22Rv1 (cell line): ENCODE results near the gene BCL11B.

ENCODE experiments used
- CTCF ChIP-seq: fragments of 450-650 bp; IDR thresholded peaks from 2 replicates; pipeline ENCODE4 v1.5.1; 2017; ENCODE audit warnings: mild to moderate bottlenecking
- ZFX ChIP-seq: fragments of 450-650 bp; IDR thresholded peaks from 2 replicates; pipeline ENCODE4 v1.6.1; 2017; ENCODE audit warnings: antibody characterized with exemption, borderline replicate concordance

DNA sequence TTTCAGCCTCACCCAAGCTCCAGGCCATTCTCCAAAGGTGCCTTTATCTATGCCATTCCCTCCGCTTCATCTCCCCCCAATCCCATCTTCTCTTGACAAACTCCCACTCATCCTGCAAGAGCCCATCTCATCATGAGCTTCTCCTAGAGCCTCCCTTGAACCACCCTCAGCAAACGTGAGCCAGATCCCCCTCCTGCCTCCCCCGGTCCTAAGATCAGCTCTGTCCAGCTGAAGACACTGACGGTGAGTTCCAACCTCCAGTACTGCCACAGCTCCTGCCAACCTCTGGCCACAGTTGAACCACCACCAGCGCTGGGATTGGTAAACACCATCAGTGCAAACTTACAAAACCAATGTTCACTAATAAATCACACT lies 124.6 kb downstream of the BCL11B start:
- TF ChIP-seq CTCF (no peak), ZFX (no peak)
